ENCODE results near the gene OR8G5.

DNA sequence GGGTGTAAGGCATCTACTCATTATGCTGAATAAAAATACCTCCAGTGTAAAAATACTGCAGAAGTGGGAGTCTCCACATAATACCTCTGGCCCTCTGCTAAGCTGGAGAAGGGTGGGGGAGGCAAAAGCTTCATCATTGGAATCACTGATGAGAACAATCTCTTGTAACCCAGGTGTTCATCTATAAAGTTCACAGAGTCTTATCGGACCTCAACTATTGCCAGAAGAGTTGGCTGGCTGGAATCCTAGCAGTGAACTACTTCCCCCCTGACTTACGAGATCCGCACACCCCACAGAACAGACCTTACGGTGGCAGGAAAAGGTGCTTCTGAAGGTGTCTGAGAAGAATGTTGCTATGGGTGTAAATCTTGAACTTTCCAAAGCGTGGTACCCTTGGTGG lies 55.1 kb downstream of the OR8G5 start:
- TF ChIP-seq CTCF (conservative IDR thresholded peaks at IDR 0.05; ENCODE audit: low read length) (no peak), EZH2phosphoT487 (IDR thresholded peaks at IDR 0.05; ENCODE audit: borderline replicate concordance, low read depth, low read length) (no peak)
